Stomach (tissue), 4 donors: ENCODE measurements around the gene MGAT4A.

Experiments
- POLR2A ChIP-seq, 4 donors: fragments of 450-650 bp; IDR thresholded peaks; one replicate each; pipeline ENCODE4 v1.6.1; 2016; ENCODE audit warnings: antibody characterized with exemption in 4 of 4, control low read depth in 2 of 4, mild to moderate bottlenecking in 1 of 4, moderate library complexity in 1 of 4
- POLR2AphosphoS5 ChIP-seq, 3 donors: sonication (generic); formaldehyde crosslinking; IDR thresholded peaks; one replicate each; pipeline ENCODE4 v1.6.1; 2016; ENCODE audit warnings: antibody characterized with exemption in 3 of 3

DNA sequence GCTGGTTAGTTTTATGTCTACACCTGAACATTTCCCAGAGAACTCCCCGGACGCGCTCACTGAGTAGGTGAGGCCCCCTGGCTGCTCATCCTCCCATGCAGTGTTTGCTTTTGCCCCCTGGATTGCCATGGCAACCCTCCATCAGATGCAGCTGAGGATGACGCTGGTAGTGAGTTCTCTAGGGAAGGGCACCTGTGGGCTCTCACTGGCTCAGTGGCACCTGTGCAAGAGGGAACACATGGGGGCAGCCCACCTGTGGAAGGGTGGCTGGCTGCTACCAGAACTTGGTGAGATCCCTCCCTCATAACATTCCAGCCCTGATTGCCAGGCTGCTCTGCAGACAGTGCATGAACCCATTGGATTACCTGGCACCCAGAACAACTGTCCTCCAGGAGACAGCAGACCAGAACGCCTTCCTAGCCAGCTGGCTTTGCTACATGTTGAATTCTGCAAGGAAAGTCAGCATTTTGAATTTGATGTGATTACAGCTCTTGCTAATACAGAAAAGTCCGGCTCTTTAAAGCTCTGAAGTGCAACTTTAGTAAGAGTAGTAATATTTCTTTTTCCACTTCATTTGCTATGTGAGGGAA lies 144.3 kb downstream of the MGAT4A start:
- TF ChIP-seq POLR2AphosphoS5 (IDR thresholded peaks at IDR 0.05) = no peak
- TF ChIP-seq POLR2A (IDR thresholded peaks at IDR 0.05) = no peak
